HEK293 (cell line): ENCODE data around the gene PTGIS.

ENCODE experiments used
- CTCF ChIA-PET: fragments of 350-600 bp; formaldehyde crosslinking; extraction: SDS; loops from one replicate; lab custom pipeline; 2021; ENCODE audit warnings: antibody characterized with exemption; lab: Yijun Ruan, JAX
- POLR2A ChIA-PET: fragments of 300-600 bp; formaldehyde crosslinking; extraction: SDS; loops from one replicate; lab custom pipeline; 2020; ENCODE audit warnings: antibody characterized with exemption, inconsistent platforms; lab: Yijun Ruan, JAX
- H3K27ac ChIP-seq: fragments of 200-500 bp; sonication (Bioruptor generic); 2 replicates; pipeline ENCODE4 v1.5.1; 2014; ENCODE audit warnings: low read depth, low read length, control low read depth, inconsistent platforms; ENCODE audit errors: extremely low read depth
- H3K36me3 ChIP-seq, 2 experiments: fragments of 200-500 bp in 1 of 2; sonication (Bioruptor generic) in 1 of 2; 1 replicate in 1 of 2; 2 replicates in 1 of 2; pipeline ENCODE4 v1.5.1; 2014 to 2017; ENCODE audit warnings: inconsistent platforms in 2 of 2, low read length in 2 of 2; ENCODE audit not compliant: control insufficient read depth in 2 of 2, insufficient read depth in 1 of 2
- H3K4me1 ChIP-seq: fragments of 200-500 bp; sonication (Bioruptor generic); 2 replicates; pipeline ENCODE4 v1.5.1; 2014; ENCODE audit warnings: mild to moderate bottlenecking, low read length, inconsistent platforms; ENCODE audit not compliant: control insufficient read depth, insufficient read depth
- H3K4me3 ChIP-seq: 2 replicates; pipeline ENCODE4 v1.5.1; 2011; ENCODE audit warnings: low read depth, mild to moderate bottlenecking, control low read depth, low read length, moderate library complexity
- H3K9me3 ChIP-seq: fragments of 200-500 bp; sonication (Bioruptor generic); 2 replicates; pipeline ENCODE4 v1.5.1; 2014; ENCODE audit warnings: low read depth, low read length, inconsistent platforms; ENCODE audit not compliant: control insufficient read depth, insufficient read depth
- BCL11A ChIP-seq: fragments of 450-650 bp; formaldehyde crosslinking; IDR thresholded peaks from 2 replicates; pipeline ENCODE4 v1.5.1; 2016; ENCODE audit warnings: low read depth, missing biosample characterization, missing genetic modification characterization
- FEZF1 ChIP-seq: fragments of 450-650 bp; formaldehyde crosslinking; IDR thresholded peaks from 2 replicates; pipeline ENCODE4 v1.5.1; 2016; ENCODE audit warnings: missing biosample characterization, missing genetic modification characterization
- GLIS2 ChIP-seq: fragments of 450-650 bp; formaldehyde crosslinking; IDR thresholded peaks from 2 replicates; pipeline ENCODE4 v1.5.1; 2016; ENCODE audit warnings: missing biosample characterization, missing genetic modification characterization
- HIC1 ChIP-seq: fragments of 450-650 bp; formaldehyde crosslinking; IDR thresholded peaks from 2 replicates; pipeline ENCODE4 v1.5.1; 2016; ENCODE audit warnings: missing biosample characterization, missing genetic modification characterization
- OVOL3 ChIP-seq: fragments of 450-650 bp; formaldehyde crosslinking; IDR thresholded peaks from 2 replicates; pipeline ENCODE4 v1.5.1; 2016; ENCODE audit warnings: missing biosample characterization, missing genetic modification characterization
- REPIN1 ChIP-seq: fragments of 450-650 bp; formaldehyde crosslinking; IDR thresholded peaks from 2 replicates; pipeline ENCODE4 v1.5.1; 2017; ENCODE audit warnings: missing biosample characterization, missing genetic modification characterization, low read depth
- ZBTB49 ChIP-seq: fragments of 450-650 bp; formaldehyde crosslinking; IDR thresholded peaks from 2 replicates; pipeline ENCODE4 v1.5.1; 2016; ENCODE audit warnings: missing biosample characterization, missing genetic modification characterization, low read depth
- ZNF133 ChIP-seq: fragments of 450-650 bp; formaldehyde crosslinking; IDR thresholded peaks from 2 replicates; pipeline ENCODE4 v1.5.1; 2016; ENCODE audit warnings: missing biosample characterization, missing genetic modification characterization
- ZNF214 ChIP-seq: fragments of 450-650 bp; formaldehyde crosslinking; IDR thresholded peaks from 2 replicates; pipeline ENCODE4 v1.5.1; 2017; ENCODE audit warnings: missing biosample characterization, mild to moderate bottlenecking, missing genetic modification characterization, borderline replicate concordance
- ZNF280D ChIP-seq: fragments of 450-650 bp; formaldehyde crosslinking; IDR thresholded peaks from 2 replicates; pipeline ENCODE4 v1.5.1; 2016; ENCODE audit warnings: missing biosample characterization, missing genetic modification characterization
- ZNF292 ChIP-seq: fragments of 450-650 bp; formaldehyde crosslinking; IDR thresholded peaks from 2 replicates; pipeline ENCODE4 v1.5.1; 2016; ENCODE audit warnings: low read depth, missing biosample characterization, missing genetic modification characterization, borderline replicate concordance
- ZNF362 ChIP-seq: fragments of 450-650 bp; formaldehyde crosslinking; IDR thresholded peaks from 2 replicates; pipeline ENCODE4 v1.5.1; 2016; ENCODE audit warnings: missing biosample characterization, missing genetic modification characterization
- ZNF37A ChIP-seq: fragments of 450-650 bp; IDR thresholded peaks from 2 replicates; pipeline ENCODE4 v1.5.1; 2018; ENCODE audit warnings: missing biosample characterization, missing genetic modification characterization
- ZNF416 ChIP-seq: fragments of 450-650 bp; formaldehyde crosslinking; IDR thresholded peaks from 2 replicates; pipeline ENCODE4 v1.5.1; 2016; ENCODE audit warnings: missing biosample characterization, missing genetic modification characterization
- ZNF48 ChIP-seq: fragments of 450-650 bp; formaldehyde crosslinking; IDR thresholded peaks from 2 replicates; pipeline ENCODE4 v1.5.1; 2016; ENCODE audit warnings: missing biosample characterization, missing genetic modification characterization
- ZNF544 ChIP-seq: fragments of 450-650 bp; formaldehyde crosslinking; IDR thresholded peaks from 2 replicates; pipeline ENCODE4 v1.5.0; 2017; ENCODE audit warnings: missing biosample characterization, missing genetic modification characterization
- ZNF560 ChIP-seq: fragments of 450-650 bp; formaldehyde crosslinking; IDR thresholded peaks from 2 replicates; pipeline ENCODE4 v1.5.1; 2017; ENCODE audit warnings: missing biosample characterization, missing genetic modification characterization, borderline replicate concordance
- ZNF600 ChIP-seq: fragments of 450-650 bp; formaldehyde crosslinking; IDR thresholded peaks from 2 replicates; pipeline ENCODE4 v1.5.1; 2016; ENCODE audit warnings: missing biosample characterization, missing genetic modification characterization
- ZNF610 ChIP-seq: fragments of 450-650 bp; formaldehyde crosslinking; IDR thresholded peaks from 2 replicates; pipeline ENCODE4 v1.5.1; 2016; ENCODE audit warnings: missing biosample characterization, missing genetic modification characterization, borderline replicate concordance
- ZNF623 ChIP-seq: fragments of 450-650 bp; formaldehyde crosslinking; IDR thresholded peaks from 2 replicates; pipeline ENCODE4 v1.5.1; 2016; ENCODE audit warnings: missing biosample characterization, missing genetic modification characterization
- ZNF670 ChIP-seq: fragments of 450-650 bp; formaldehyde crosslinking; IDR thresholded peaks from 2 replicates; pipeline ENCODE4 v1.5.1; 2016; ENCODE audit warnings: missing biosample characterization, missing genetic modification characterization, low read depth

The PTGIS gene

GRCh38 chr20:49590163-49591017 is 22.5 kb upstream of the PTGIS start:
- CTCF ChIA-PET = interaction anchor here (0.7 to 1.6 kb wide), 6 partner anchors 14 to 299 kb away, joined by 3 to 5 read pairs (median 4); no protein-coding TSS in a partner anchor
- TF ChIP-seq ZNF133 (tag by site-specific recombination) (0 out of 2 replicates have a peak, but pooled peaks have one; percentile 47), REPIN1 (tag by site-specific recombination) (no peak), BCL11A (tag by site-specific recombination) (no peak), ZNF362 (tag by site-specific recombination) (0 out of 2 replicates have a peak, but pooled peaks have one; percentile 45)
- POLR2A ChIA-PET = no interaction called here

GRCh38 chr20:49589747-49590146 is 21.8 kb upstream of the PTGIS start:
- POLR2A ChIA-PET = no interaction called here
- H3K4me3 ChIP-seq = no peak overlapping the region
- no peaks in the 10 kb centered on the region for H3K9me3 ChIP-seq
- H3K4me1 ChIP-seq = no peaks in the 10 kb centered on the region
- TF ChIP-seq ZNF544 (tag by site-specific recombination) (no peak), GLIS2 (tag by site-specific recombination) (no peak), ZNF623 (tag by site-specific recombination) (peak; percentile 95), ZNF37A (tag by site-specific recombination) (no peak)
- H3K27ac ChIP-seq = no peak overlapping the region
- CTCF ChIA-PET = interaction anchor here (0.7 to 1.2 kb wide), 3 partner anchors 14 to 257 kb away, joined by 3 to 5 read pairs (median 4); no protein-coding TSS in a partner anchor
- no peaks in the 10 kb centered on the region for H3K36me3 ChIP-seq

More at GRCh38 chr20:49590163-49591017, 22.5 kb upstream of the PTGIS start:
- Histone ChIP-seq H3K27ac (no peak overlapping the region), H3K4me1 (no peaks in the 10 kb centered on the region), H3K9me3 (no peaks in the 10 kb centered on the region), H3K36me3 (no peaks in the 10 kb centered on the region), H3K4me3 (no peak overlapping the region)

DNA sequence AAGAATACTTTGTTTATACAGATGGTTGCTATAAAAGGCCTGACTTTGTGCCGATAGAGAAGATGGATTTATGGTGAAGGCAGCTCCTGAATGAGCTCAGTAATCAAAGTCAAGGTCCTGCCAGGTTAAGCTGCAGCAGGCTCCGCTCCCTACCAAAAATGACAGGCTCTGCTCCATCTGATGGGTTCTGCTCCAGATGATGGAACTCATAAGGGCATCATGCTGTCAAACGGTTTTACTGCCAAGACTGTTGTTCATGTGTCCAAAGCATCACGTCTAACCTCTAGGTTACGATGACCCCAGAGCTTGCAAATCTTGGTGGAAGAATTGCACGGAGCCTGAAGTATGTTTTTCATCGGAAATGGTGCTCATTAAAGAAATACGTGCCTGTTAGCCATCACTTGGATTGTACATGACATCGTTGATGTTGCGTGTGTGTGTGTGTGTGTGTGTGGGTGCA is 19.2 kb upstream of the PTGIS start:
- H3K36me3 ChIP-seq = no peaks in the 10 kb centered on the region
- ChIA-PET POLR2A (interaction anchor here (0.7 kb wide), 1 partner anchor 21 kb away, joined by 5 read pairs; no protein-coding TSS in a partner anchor), CTCF (interaction anchor here (0.8 kb wide), 1 partner anchor 9 kb away, joined by 5 read pairs; no protein-coding TSS in a partner anchor)
- no peak overlapping the region for H3K27ac ChIP-seq
- no peaks in the 10 kb centered on the region for H3K9me3 ChIP-seq
- H3K4me1 ChIP-seq = no peaks in the 10 kb centered on the region
- H3K4me3 ChIP-seq = no peak overlapping the region
- TF ChIP-seq FEZF1 (tag by site-specific recombination) (no peak), HIC1 (tag by site-specific recombination) (no peak), ZNF416 (no peak), ZBTB49 (no peak), ZNF214 (tag by site-specific recombination) (no peak), OVOL3 (tag by site-specific recombination) (no peak), ZNF292 (no peak), ZNF600 (tag by site-specific recombination) (no peak), ZNF280D (tag by site-specific recombination) (no peak), ZNF610 (tag by site-specific recombination) (no peak), ZNF133 (tag by site-specific recombination) (no peak), ZNF560 (tag by site-specific recombination) (no peak), ZNF670 (tag by site-specific recombination) (no peak), ZNF48 (tag by site-specific recombination) (no peak)
